Sigmoid colon (tissue), 7 donors: ENCODE results near the gene ELMO1. TPM values are rescaled to one million over a fixed set of nuclear protein-coding genes. Genes with fewer than 3 reads are reported as not detected.

Experiments
- DNase-seq: peaks from one replicate; pipeline ENCODE4 v3.0.0-alpha.2; 2019
- H3K27ac ChIP-seq, 4 donors: fragments of 200-600 bp; sonication (generic); one replicate each; pipeline ENCODE4 v1.5.1; 2016 to 2019; ENCODE audit warnings: mild to moderate bottlenecking in 1 of 4
- H3K27me3 ChIP-seq, 3 donors: fragments of 200-600 bp; sonication (generic); one replicate each; pipeline ENCODE4 v1.5.1; 2019; ENCODE audit warnings: mild to moderate bottlenecking in 1 of 3
- H3K36me3 ChIP-seq, 4 donors: fragments of 200-600 bp; sonication (generic); one replicate each; pipeline ENCODE4 v1.5.1; 2016 to 2019
- H3K4me1 ChIP-seq, 4 donors: fragments of 200-600 bp; sonication (generic); one replicate each; pipeline ENCODE4 v1.5.1; 2017 to 2019
- H3K4me3 ChIP-seq, 4 donors: fragments of 200-600 bp; sonication (generic); one replicate each; pipeline ENCODE4 v1.5.1; 2017 to 2019; ENCODE audit warnings: mild to moderate bottlenecking in 2 of 4, moderate library complexity in 1 of 4
- H3K9me3 ChIP-seq, 4 donors: fragments of 200-600 bp in 3 of 4; sonication (generic) in 3 of 4; one replicate each; pipeline versions ENCODE4 v1.5.1 to v1.6.1; 2013 to 2019
- EP300 ChIP-seq, 4 donors: sonication (generic); formaldehyde crosslinking; IDR thresholded peaks; one replicate each; pipeline ENCODE4 v1.6.1; 2017; ENCODE audit warnings: antibody characterized with exemption in 4 of 4
- POLR2A ChIP-seq, 2 donors: fragments of 450-650 bp; IDR thresholded peaks; one replicate each; pipeline ENCODE4 v1.6.1; 2016; ENCODE audit warnings: antibody characterized with exemption in 2 of 2, mild to moderate bottlenecking in 2 of 2, moderate library complexity in 2 of 2
- POLR2AphosphoS5 ChIP-seq, 4 donors: sonication (generic); formaldehyde crosslinking; IDR thresholded peaks; one replicate each; pipeline ENCODE4 v1.6.1; 2017; ENCODE audit warnings: antibody characterized with exemption in 4 of 4
- WGBS, 2 donors: extraction: QIAGEN DNeasy Blood & Tissue Kit; methylation state at CpG; one replicate each; pipeline ENCODE4 v1.1.7; 2013; 5-methylcytosine and 5-hydroxymethylcytosine counted together
- intact Hi-C: fragments of 100-400 bp; cut with DNase I; formaldehyde crosslinking; loops from one replicate; pipeline ENCODE4 v1.15.1; 2023
- polyA plus RNA-seq, 3 donors: library from polyadenylated mRNA; stranded (reverse); fragments of 200-250 nt; gene quantifications; one replicate each; pipeline ENCODE4 v1.2.3, GENCODE V29; 2013
- total RNA-seq, 4 donors: library from RNA; depleted of rRNA; stranded (reverse); fragments of >200 nt; gene quantifications; one replicate each; pipeline ENCODE4 v1.1.0, GENCODE V29; 2016
- TF ChIP-seq, protein P1 (sequence below), 4 experiments: fragments of 450-650 bp in 3 of 4; fragments of 200-600 bp in 1 of 4; IDR thresholded peaks; one replicate each; pipeline ENCODE4 v1.5.1; 2016 to 2019; ENCODE audit warnings: antibody characterized with exemption in 4 of 4, mild to moderate bottlenecking in 3 of 4, moderate library complexity in 2 of 4
- donor health status: healthy with polysubstance abuse.
- donor health status: Bipolar disorder and iron deficiency.
- donor health status: healthy.

Gene ELMO1
- total and polyA plus RNA-seq, 7 donors = 2.3 to 63.1 (median 33.9) TPM

DNA sequence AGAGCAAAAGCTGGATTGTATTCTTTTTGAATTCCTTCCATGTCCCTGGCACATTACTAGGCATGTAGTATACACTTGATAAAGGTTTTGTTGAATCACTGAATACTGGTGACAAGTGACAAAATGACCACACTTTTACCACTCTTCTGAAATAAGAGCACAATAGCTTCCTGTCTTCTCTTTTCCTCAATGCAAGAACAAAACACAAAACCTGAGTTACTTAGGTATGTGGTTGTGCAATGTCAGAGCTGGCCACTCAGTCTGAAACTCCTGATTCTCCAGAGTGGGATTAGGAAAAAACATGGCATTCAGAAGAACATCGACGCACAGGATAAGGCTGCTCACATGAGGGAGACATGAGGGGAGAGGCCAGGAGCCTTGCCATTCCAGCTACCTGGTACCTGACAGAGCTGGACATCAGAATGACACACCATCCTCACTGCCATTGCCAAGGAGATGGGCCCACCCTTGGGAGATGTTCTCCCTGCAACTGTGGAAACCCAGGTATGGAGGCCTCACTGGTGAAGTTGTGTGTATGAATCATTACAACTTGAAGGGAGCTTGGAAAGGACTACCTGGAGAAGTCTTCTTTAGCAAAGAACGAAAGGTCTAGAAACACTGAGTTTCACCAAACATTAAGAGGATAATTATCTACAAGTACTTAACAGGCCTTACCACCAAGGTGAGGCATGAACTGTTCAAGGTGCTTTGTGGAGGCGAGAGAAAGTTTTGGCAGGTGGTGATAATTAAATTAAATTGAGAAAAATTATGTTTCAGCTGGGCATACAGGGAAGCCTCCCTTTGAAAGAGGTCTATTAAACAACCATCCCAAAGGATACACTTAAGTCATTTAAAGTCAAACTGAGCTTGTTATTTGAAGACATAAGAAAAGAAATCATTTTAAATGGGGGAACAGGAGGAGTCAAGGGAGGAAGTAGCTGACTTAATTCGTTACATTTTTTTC, 477.8 kb downstream of the ELMO1 start:
- no peak for DNase-seq
- H3K4me3 ChIP-seq = no peak overlapping the region
- WGBS, 2 donors = 57 to 85% methylated on average over 5 of the region's 5 CpGs
- TF ChIP-seq POLR2AphosphoS5 (IDR thresholded peaks at IDR 0.05) (no peak), EP300 (IDR thresholded peaks at IDR 0.05) (no peak), POLR2A (IDR thresholded peaks at IDR 0.05) (no peak)
- TF ChIP-seq, protein P1, sequence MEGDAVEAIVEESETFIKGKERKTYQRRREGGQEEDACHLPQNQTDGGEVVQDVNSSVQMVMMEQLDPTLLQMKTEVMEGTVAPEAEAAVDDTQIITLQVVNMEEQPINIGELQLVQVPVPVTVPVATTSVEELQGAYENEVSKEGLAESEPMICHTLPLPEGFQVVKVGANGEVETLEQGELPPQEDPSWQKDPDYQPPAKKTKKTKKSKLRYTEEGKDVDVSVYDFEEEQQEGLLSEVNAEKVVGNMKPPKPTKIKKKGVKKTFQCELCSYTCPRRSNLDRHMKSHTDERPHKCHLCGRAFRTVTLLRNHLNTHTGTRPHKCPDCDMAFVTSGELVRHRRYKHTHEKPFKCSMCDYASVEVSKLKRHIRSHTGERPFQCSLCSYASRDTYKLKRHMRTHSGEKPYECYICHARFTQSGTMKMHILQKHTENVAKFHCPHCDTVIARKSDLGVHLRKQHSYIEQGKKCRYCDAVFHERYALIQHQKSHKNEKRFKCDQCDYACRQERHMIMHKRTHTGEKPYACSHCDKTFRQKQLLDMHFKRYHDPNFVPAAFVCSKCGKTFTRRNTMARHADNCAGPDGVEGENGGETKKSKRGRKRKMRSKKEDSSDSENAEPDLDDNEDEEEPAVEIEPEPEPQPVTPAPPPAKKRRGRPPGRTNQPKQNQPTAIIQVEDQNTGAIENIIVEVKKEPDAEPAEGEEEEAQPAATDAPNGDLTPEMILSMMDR (IDR thresholded peaks at IDR 0.05) = no peak
- no peaks in the 10 kb centered on the region for H3K27me3 ChIP-seq
- H3K9me3 ChIP-seq = no peaks in the 10 kb centered on the region
- peak overlapping the region in 1 of 4 donors; percentile 2 for H3K27ac ChIP-seq
- intact Hi-C loops = no loop called here
- H3K4me1 ChIP-seq = peaks cover 0 to 9% (median 4%) of the 10 kb centered on the region in 4 donors
- H3K36me3 ChIP-seq = no peaks in the 10 kb centered on the region

DNA sequence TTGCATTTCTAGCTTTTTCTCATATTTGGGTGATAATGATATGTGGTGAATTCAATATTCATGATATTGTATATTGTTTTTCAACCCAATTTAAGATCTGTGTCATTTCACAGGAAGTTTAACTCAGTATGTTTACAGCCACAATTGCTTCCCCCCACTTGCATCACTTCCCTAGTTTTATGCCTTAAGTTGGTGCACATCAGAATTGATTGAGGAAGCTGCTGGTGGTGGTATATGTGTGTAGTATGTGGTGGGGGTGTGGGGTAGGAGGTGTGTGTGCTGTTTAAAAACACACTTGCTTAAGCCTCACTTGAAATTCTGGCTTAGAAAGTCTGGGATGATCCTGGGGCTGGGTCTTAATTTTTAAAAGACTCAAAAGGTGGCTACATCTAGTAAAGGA, 479.3 kb downstream of the ELMO1 start:
- TF ChIP-seq, protein P1 (IDR thresholded peaks at IDR 0.05) = no peak
- TF ChIP-seq POLR2AphosphoS5 (IDR thresholded peaks at IDR 0.05) (peak in 1 of 4 donors; percentile 6), POLR2A (IDR thresholded peaks at IDR 0.05) (no peak), EP300 (IDR thresholded peaks at IDR 0.05) (no peak)
- H3K4me3 ChIP-seq = no peak overlapping the region
- no peaks in the 10 kb centered on the region for H3K27me3 ChIP-seq
- peaks cover 0 to 10% (median 4%) of the 10 kb centered on the region in 4 donors for H3K4me1 ChIP-seq
- H3K36me3 ChIP-seq = no peaks in the 10 kb centered on the region
- DNase-seq = no peak
- no peaks in the 10 kb centered on the region for H3K9me3 ChIP-seq
- H3K27ac ChIP-seq = no peak overlapping the region
- intact Hi-C loops = no loop called here

GRCh38 chr7:36967387-36967786, 481.3 kb downstream of the ELMO1 start:
- H3K9me3 ChIP-seq = no peaks in the 10 kb centered on the region
- no peaks in the 10 kb centered on the region for H3K27me3 ChIP-seq
- peaks cover 0 to 10% (median 4%) of the 10 kb centered on the region in 4 donors for H3K4me1 ChIP-seq
- no peaks in the 10 kb centered on the region for H3K36me3 ChIP-seq
- TF ChIP-seq, protein P1 (IDR thresholded peaks at IDR 0.05) = peak in 3 of 4 experiments; percentile 64 to 83 (median 76)
- no peak for TF ChIP-seq POLR2AphosphoS5 (IDR thresholded peaks at IDR 0.05)
- DNase-seq = peak; percentile 83
- H3K27ac ChIP-seq = peak overlapping the region in 1 of 4 donors; percentile 39
- 73 to 84% methylated on average over 4 of the region's 4 CpGs for WGBS, 2 donors
- intact Hi-C loops = loop anchor here (1.0 kb wide), 2 partner anchors 215 to 234 kb away; no protein-coding TSS in a partner anchor
- H3K4me3 ChIP-seq = no peak overlapping the region

- H3K36me3 ChIP-seq = no peaks in the 10 kb centered on the region
- intact Hi-C loops = loop anchor here (1.0 kb wide), 2 partner anchors 216 to 235 kb away; no protein-coding TSS in a partner anchor
- H3K27me3 ChIP-seq = no peaks in the 10 kb centered on the region
- H3K27ac ChIP-seq = peak overlapping the region in 1 of 4 donors; percentile 39
- WGBS, 2 donors = 76 to 81% methylated on average over 3 of the region's 3 CpGs
- DNase-seq = no peak
- H3K4me3 ChIP-seq = no peak overlapping the region
- TF ChIP-seq EP300 (IDR thresholded peaks at IDR 0.05) (no peak), POLR2AphosphoS5 (IDR thresholded peaks at IDR 0.05) (no peak), POLR2A (IDR thresholded peaks at IDR 0.05) (no peak)
- TF ChIP-seq, protein P1 (IDR thresholded peaks at IDR 0.05) = no peak
- H3K4me1 ChIP-seq = peaks cover 0 to 14% (median 5%) of the 10 kb centered on the region in 4 donors
- H3K9me3 ChIP-seq = no peaks in the 10 kb centered on the region
Measured at GRCh38 chr7:36966636-36967035, 482.0 kb downstream of the ELMO1 start.
